Esophagus squamous epithelium (tissue), 5 donors: Measurements from ENCODE around the gene MBNL1. TPM values are rescaled to one million over a fixed set of nuclear protein-coding genes. Genes with fewer than 3 reads are reported as not detected.

Experiments
- DNase-seq: peaks from one replicate; lab custom pipeline; 2025; lab: John Stamatoyannopoulos, UW
- H3K27ac ChIP-seq, 4 donors: fragments of 200-600 bp; sonication (generic); one replicate each; pipeline ENCODE4 v1.5.1; 2016 to 2019; ENCODE audit warnings: mild to moderate bottlenecking in 1 of 4
- H3K27me3 ChIP-seq, 4 donors: fragments of 200-600 bp; sonication (generic); 1 replicate in 3 of 4; 2 replicates in 1 of 4; pipeline versions ENCODE4 v1.5.1 to v1.6.0; 2017 to 2021; ENCODE audit warnings: antibody characterized with exemption in 1 of 4
- H3K36me3 ChIP-seq, 3 donors: fragments of 200-600 bp; sonication (generic); one replicate each; pipeline ENCODE4 v1.5.1; 2016 to 2019
- H3K4me1 ChIP-seq, 3 donors: fragments of 200-600 bp; sonication (generic); one replicate each; pipeline ENCODE4 v1.5.1; 2017 to 2019
- H3K4me3 ChIP-seq, 4 donors: fragments of 200-600 bp; sonication (generic); 1 replicate in 3 of 4; 2 replicates in 1 of 4; pipeline ENCODE4 v1.5.1; 2016 to 2019; ENCODE audit warnings: mild to moderate bottlenecking in 2 of 4, moderate library complexity in 1 of 4
- H3K9me3 ChIP-seq, 3 donors: fragments of 200-600 bp; sonication (generic); one replicate each; pipeline ENCODE4 v1.5.1; 2016 to 2019
- CTCF ChIP-seq, 6 experiments: fragments of 450-650 bp in 4 of 6; fragments of 200-600 bp in 2 of 6; sonication (generic) in 2 of 6; IDR thresholded peaks; one replicate each; pipeline ENCODE4 v1.5.1; 2016 to 2019; ENCODE audit warnings: antibody characterized with exemption in 6 of 6, mild to moderate bottlenecking in 4 of 6, moderate library complexity in 4 of 6
- POLR2A ChIP-seq, 4 donors: fragments of 450-650 bp; IDR thresholded peaks; one replicate each; pipeline ENCODE4 v1.6.1; 2017; ENCODE audit warnings: antibody characterized with exemption in 4 of 4, mild to moderate bottlenecking in 4 of 4, moderate library complexity in 3 of 4
- WGBS, 2 donors: methylation state at CpG; one replicate each; pipeline ENCODE4 v1.1.5; 2018; 5-methylcytosine and 5-hydroxymethylcytosine counted together
- intact Hi-C: fragments of 100-400 bp; cut with DNase I; formaldehyde crosslinking; loops from one replicate; pipeline ENCODE4 v1.15.0; 2022
- total RNA-seq, 4 donors: library from RNA; depleted of rRNA; stranded (reverse); fragments of >200 nt; gene quantifications; one replicate each; pipeline ENCODE4 v1.1.0, GENCODE V29; 2016
- donor health status: DM: yes; HTN: yes; CAD: no.

Gene MBNL1
- total RNA-seq, 4 donors from 2014 or later: 94.0 to 318 (median 161) TPM

GRCh38 chr3:152269831-152270734, 1.4 kb downstream of the MBNL1 start:
- H3K4me3 ChIP-seq: peak overlapping the region; percentile 63 to 95 (median 80)
- peak overlapping the region; percentile 94 to 100 (median 99) for H3K27ac ChIP-seq
- intact Hi-C loops: no loop called here
- peaks cover 24 to 74% (median 34%) of the 10 kb centered on the region in 3 donors for H3K4me1 ChIP-seq
- H3K27me3 ChIP-seq: no peaks in the 10 kb centered on the region
- WGBS, 2 donors: 0 to 2% methylated on average over 12 to 15 of the region's 16 CpGs
- peak in 2 of 4 donors; percentile 4 to 25 for TF ChIP-seq POLR2A (IDR thresholded peaks at IDR 0.05)
- TF ChIP-seq CTCF (IDR thresholded peaks at IDR 0.05): no peak
- H3K36me3 ChIP-seq: no peaks in the 10 kb centered on the region
- DNase-seq: no peak
- no peaks in the 10 kb centered on the region for H3K9me3 ChIP-seq

DNA sequence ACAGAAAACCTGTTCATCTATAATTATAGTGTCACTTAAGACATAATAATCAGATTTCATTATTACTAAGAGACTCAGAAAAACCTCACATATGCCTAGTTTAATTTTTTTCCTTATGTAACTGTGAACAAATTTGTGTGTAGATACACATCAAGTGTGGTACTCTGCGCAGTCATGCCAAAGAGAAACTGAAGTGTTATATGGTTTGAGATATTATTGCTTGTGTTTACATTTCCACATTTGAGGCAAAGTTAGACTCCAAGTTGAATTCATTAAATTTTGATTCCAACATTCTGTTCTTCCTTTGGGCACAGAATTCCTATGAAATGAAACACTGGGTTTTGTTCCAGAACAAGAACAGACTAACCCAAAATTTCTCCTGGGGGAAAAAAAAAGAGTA, 2.2 kb downstream of the MBNL1 start:
- Histone ChIP-seq H3K4me3 (peak overlapping the region; percentile 63 to 95 (median 80)), H3K27me3 (no peaks in the 10 kb centered on the region), H3K36me3 (no peaks in the 10 kb centered on the region), H3K27ac (peak overlapping the region; percentile 94 to 100 (median 99)), H3K4me1 (peaks cover 24 to 73% (median 37%) of the 10 kb centered on the region in 3 donors), H3K9me3 (no peaks in the 10 kb centered on the region)
- TF ChIP-seq CTCF (IDR thresholded peaks at IDR 0.05) (no peak), POLR2A (IDR thresholded peaks at IDR 0.05) (no peak)
- WGBS, 2 donors: 12 to 14% methylated on average over 1 of the region's 1 CpG
- intact Hi-C loops: no loop called here
- no peak for DNase-seq

- H3K27me3 ChIP-seq: no peaks in the 10 kb centered on the region
- no peaks in the 10 kb centered on the region for H3K9me3 ChIP-seq
- peak overlapping the region; percentile 94 to 100 (median 99) for H3K27ac ChIP-seq
- DNase-seq: no peak
- peak overlapping the region; percentile 63 to 95 (median 80) for H3K4me3 ChIP-seq
- H3K36me3 ChIP-seq: no peaks in the 10 kb centered on the region
- intact Hi-C loops: no loop called here
- WGBS, 2 donors: 15 to 22% methylated on average over 5 of the region's 5 CpGs
- H3K4me1 ChIP-seq: peaks cover 20 to 73% (median 38%) of the 10 kb centered on the region in 3 donors
- no peak for TF ChIP-seq POLR2A (IDR thresholded peaks at IDR 0.05)
- no peak for TF ChIP-seq CTCF (IDR thresholded peaks at IDR 0.05)
Observed at GRCh38 chr3:152271501-152272236, 2.9 kb downstream of the MBNL1 start.

GRCh38 chr3:152272771-152273242, 4.1 kb downstream of the MBNL1 start:
- no peak for DNase-seq

More at GRCh38 chr3:152272771-152273242, 4.1 kb downstream of the MBNL1 start:
- WGBS, 2 donors: 11 to 20% methylated on average over 3 of the region's 3 CpGs
- peak overlapping the region in 3 of 4 donors; percentile 66 to 95 (median 94) for H3K4me3 ChIP-seq
- H3K27me3 ChIP-seq: no peaks in the 10 kb centered on the region
- no peaks in the 10 kb centered on the region for H3K36me3 ChIP-seq
- H3K27ac ChIP-seq: peak overlapping the region; percentile 9 to 100 (median 88)
- TF ChIP-seq CTCF (IDR thresholded peaks at IDR 0.05): no peak
- no peak for TF ChIP-seq POLR2A (IDR thresholded peaks at IDR 0.05)
- no peaks in the 10 kb centered on the region for H3K9me3 ChIP-seq
- intact Hi-C loops: no loop called here
- peaks cover 19 to 73% (median 27%) of the 10 kb centered on the region in 3 donors for H3K4me1 ChIP-seq
